Activated T-helper 2 cell treated with anti-CD3 and anti-CD28 coated beads, Interferon-gamma antibody, Interleukin-2, Interleukin-4, amounts not matched to agents 10 μg/mL and 5 μg/mL and 100 μg/mL, durations not matched to agents 14 hours and 24 hours and 36 hours (primary cell): ENCODE data around the gene ADI1. TPM values are rescaled to one million over a fixed set of nuclear protein-coding genes. Genes with fewer than 3 reads are reported as not detected.
"Not testable (repeated sequence)": the region's sequence is repeated elsewhere in the genome, so short reads cannot be mapped to it uniquely, and the experiment has no call there.

Experiments
- DNase-seq: peaks from one replicate; pipeline ENCODE4 v3.0.0; 2021; ENCODE audit warnings: low spot score
- H3K27ac Mint-ChIP-seq: one replicate; pipeline ENCODE4 v1.8.0; 2021; ENCODE audit warnings: mixed read lengths
- H3K27me3 Mint-ChIP-seq: one replicate; pipeline ENCODE4 v1.8.0; 2021; ENCODE audit warnings: low read depth, mixed read lengths
- H3K36me3 Mint-ChIP-seq: one replicate; pipeline ENCODE4 v1.8.0; 2021; ENCODE audit warnings: low read depth, mixed read lengths
- H3K4me1 Mint-ChIP-seq: one replicate; pipeline ENCODE4 v1.8.0; 2021; ENCODE audit warnings: low read depth, mixed read lengths
- H3K4me3 Mint-ChIP-seq: one replicate; pipeline ENCODE4 v1.8.0; 2021; ENCODE audit warnings: low read depth, mild to moderate bottlenecking, moderate library complexity, mixed read lengths
- H3K9me3 Mint-ChIP-seq: one replicate; pipeline ENCODE4 v1.8.0; 2021; ENCODE audit warnings: mixed read lengths
- intact Hi-C: fragments of 100-400 bp; cut with micrococcal nuclease; formaldehyde crosslinking; loops from one replicate; pipeline ENCODE4 v1.15.1; 2023
- total RNA-seq: library from RNA; stranded (reverse); gene quantifications from 2 replicates; pipeline ENCODE4 v1.2.3, GENCODE V29; 2022

The ADI1 gene
- total RNA-seq, 1 donor from 2014 or later: 39.8 TPM

GRCh38 chr2:3449936-3450335 lies 69.4 kb downstream of the ADI1 start:
- H3K36me3 Mint-ChIP-seq: peaks cover 20% of the 10 kb centered on the region
- H3K27me3 Mint-ChIP-seq: no peaks in the 10 kb centered on the region
- no peaks in the 10 kb centered on the region for H3K4me1 Mint-ChIP-seq
- no peak overlapping the region for H3K27ac Mint-ChIP-seq
- H3K9me3 Mint-ChIP-seq: no peaks in the 10 kb centered on the region
- H3K4me3 Mint-ChIP-seq: no peak overlapping the region
- DNase-seq: no peak
- intact Hi-C loops: no loop called here

GRCh38 chr2:3449086-3449485 lies 70.2 kb downstream of the ADI1 start:
- no peak overlapping the region for H3K4me3 Mint-ChIP-seq
- no peak overlapping the region for H3K27ac Mint-ChIP-seq
- peaks cover 20% of the 10 kb centered on the region for H3K36me3 Mint-ChIP-seq
- intact Hi-C loops: no loop called here
- no peaks in the 10 kb centered on the region for H3K9me3 Mint-ChIP-seq
- no peaks in the 10 kb centered on the region for H3K4me1 Mint-ChIP-seq
- H3K27me3 Mint-ChIP-seq: no peaks in the 10 kb centered on the region
- no peak for DNase-seq

GRCh38 chr2:3448441-3448911 lies 70.9 kb downstream of the ADI1 start:
- DNase-seq, intact Hi-C loops, H3K27ac Mint-ChIP-seq, H3K4me3 Mint-ChIP-seq, H3K27me3 Mint-ChIP-seq, H3K9me3 Mint-ChIP-seq, H3K4me1 Mint-ChIP-seq: not testable (repeated sequence)
- peaks cover 17% of the 10 kb centered on the region for H3K36me3 Mint-ChIP-seq

- Mint-ChIP-seq H3K36me3 (peaks cover 17% of the 10 kb centered on the region), H3K4me3 (no peak overlapping the region), H3K9me3 (no peaks in the 10 kb centered on the region), H3K27me3 (no peaks in the 10 kb centered on the region), H3K4me1 (no peaks in the 10 kb centered on the region), H3K27ac (no peak overlapping the region)
- DNase-seq: no peak
- intact Hi-C loops: no loop called here
Observed at GRCh38 chr2:3447789-3448317, 71.5 kb downstream of the ADI1 start.

Other genes with a start within 250 kb of the ADI1 start
- gene EIPR1, start 141.7 kb downstream of the ADI1 start, total RNA-seq: 46.4 and 54.3 TPM in 2 replicates
- 84.6 and 87.1 TPM in 2 replicates for gene TRAPPC12, start 139.8 kb downstream of the ADI1 start, total RNA-seq
- gene RNASEH1, start 38.8 kb upstream of the ADI1 start, total RNA-seq: 29.0 and 30.3 TPM in 2 replicates
- 1,612 and 1,642 TPM in 2 replicates for gene RPS7, start 55.7 kb upstream of the ADI1 start, total RNA-seq
- gene COLEC11, start 75.6 kb upstream of the ADI1 start, total RNA-seq: 0.11 TPM in 1 of 2 replicates, not detected in the other
- gene ALLC, start 138.7 kb upstream of the ADI1 start, total RNA-seq: not detected in 2 replicates
- gene DCDC2C, start 184.0 kb upstream of the ADI1 start, total RNA-seq: not detected in 2 replicates